Activated CD4-positive, alpha-beta T cell treated with anti-CD3 and anti-CD28 coated beads for 1 hour (primary cell): Measurements from ENCODE around the gene ROBO2.

Experiments
- DNase-seq: peaks from one replicate; pipeline ENCODE4 v3.0.0-alpha.2; 2020

ROBO2 gene

DNA sequence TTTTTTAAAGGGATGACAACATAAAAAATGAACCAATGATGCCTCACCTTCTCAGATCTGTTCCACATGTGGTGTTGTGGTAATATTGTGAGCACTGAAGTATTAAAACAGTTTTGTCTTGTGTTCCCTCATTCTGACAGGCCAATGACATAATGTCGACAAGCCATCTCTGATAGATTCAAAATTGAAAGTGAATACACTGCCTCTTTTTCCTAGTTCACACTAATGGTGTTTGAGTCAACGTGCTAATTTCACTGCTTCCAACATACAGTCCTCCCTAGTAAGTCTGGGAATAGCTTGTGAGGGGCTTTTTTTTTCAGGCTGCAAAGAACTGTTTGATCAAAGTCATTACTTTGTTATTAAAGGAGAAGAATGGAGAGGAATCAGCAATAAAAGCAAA is 82.8 kb downstream of the ROBO2 start:
- no peak for DNase-seq

- DNase-seq, result no peak
These were observed 86.1 kb downstream of the ROBO2 start for GRCh38 chr3:77125966-77126365.

DNA sequence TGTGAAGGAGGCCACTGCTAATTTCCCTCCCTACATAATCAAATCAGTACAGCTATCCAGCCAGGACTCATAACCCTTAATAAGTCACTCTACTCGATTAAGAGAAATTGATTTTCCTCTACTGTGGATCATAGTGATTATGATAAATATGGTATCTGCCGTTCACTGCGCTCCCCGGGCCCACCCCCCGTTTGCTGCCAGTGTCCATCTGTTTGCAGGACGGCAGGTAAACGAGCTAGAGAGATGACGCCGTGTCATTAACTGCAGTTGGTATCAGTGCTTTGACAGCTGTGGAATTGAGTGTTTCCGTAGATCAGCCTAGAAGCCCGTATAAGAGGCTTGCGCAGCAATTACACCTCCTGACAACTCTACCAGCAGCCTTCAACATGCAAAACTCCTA is 94.9 kb downstream of the ROBO2 start:
- DNase-seq, result no peak

DNA sequence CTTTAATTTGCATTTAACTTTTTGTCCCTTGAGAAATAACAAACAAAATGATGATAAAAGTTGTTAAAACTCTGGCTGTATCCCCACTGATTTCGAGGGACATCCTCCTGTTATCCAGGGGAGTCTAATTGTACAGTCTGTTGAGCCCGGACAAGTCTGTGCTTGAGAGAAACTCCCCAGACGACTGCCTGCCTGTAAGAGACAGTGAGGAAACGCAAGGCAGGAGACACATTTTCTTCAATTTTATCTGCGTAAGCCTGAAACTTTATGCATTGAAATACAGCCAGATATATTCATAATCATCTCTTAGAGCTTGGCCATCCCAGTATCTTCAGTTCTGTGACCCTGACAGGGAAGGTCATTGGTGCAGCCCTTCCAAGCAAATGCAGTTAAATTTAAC is 97.7 kb downstream of the ROBO2 start:
- no peak for DNase-seq

- no peak for DNase-seq
These were observed 99.7 kb downstream of the ROBO2 start for GRCh38 chr3:77139624-77140023.

DNA sequence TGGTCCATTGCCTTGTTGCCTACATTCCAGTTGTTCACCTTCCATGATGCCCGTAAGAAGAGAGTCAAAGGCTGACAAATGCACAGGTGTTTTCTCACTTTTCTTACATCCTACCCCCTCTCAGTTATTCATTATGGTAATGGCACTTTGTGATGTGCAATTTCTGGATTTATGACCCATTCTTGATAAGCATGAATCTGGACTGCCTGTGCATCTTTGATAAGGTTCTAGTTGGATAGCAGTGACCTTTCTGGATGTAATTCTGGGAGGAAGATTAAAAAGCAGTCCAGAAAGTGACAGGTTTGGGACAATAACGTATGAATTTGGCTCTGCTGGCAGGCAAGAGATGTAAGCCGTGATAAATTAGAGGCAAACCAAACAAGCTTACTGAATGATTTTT is 101.5 kb downstream of the ROBO2 start:
- no peak for DNase-seq

DNA sequence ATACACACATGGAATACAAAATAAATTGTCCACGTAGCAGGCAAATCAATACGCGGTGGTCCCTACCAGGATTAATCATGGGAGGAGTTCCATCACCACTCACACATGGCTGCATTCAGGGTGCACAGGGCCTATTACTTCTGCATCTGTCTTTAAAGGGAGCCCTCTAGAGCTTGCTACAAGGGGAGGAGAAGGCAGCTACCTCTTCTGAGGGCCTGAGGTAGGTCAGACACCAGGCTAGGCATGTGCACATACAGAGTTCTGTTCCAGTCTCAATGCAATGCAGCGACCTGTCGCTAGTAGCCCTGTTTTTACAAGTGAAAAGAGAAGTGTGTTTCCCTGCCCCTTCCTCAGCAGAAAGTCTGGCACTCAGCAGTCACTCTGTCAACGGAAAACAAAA is 102.7 kb downstream of the ROBO2 start:
- DNase-seq, result no peak

GRCh38 chr3:77146004-77146403 is 106.1 kb downstream of the ROBO2 start:
- no peak for DNase-seq

DNA sequence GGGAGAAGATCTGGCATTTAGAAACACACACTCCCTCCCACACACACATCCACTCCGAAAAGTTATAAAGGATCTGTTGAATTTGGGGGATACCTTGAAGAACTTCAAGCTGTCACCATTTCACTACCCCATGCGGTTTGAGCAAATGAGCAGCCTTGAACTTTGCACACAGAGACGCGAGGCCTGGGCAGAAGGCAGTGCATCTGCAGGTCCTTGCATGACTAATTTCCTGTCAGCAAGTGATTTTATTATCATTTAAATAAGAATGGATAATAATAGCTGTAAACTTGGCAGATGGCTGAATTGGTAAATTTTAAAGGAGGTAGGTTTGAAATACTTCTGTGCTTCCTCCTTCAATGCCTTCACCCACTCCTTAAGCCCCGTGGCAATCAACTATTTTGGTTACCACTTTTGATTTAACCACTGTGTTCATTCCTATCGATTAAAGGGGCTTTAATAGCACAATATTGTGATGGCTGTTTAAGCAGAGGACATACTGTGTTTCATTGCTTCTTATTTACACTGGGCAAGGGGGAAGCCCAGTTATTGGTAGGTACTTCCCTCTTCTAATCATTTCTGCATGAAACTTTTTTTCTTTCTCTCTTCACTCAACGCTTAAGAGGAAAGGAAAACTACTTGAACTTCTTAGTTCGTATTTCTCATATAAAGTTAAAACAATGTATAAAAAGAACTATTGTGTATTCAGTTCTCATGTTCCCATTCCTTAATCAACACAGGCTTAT is 108.1 kb downstream of the ROBO2 start:
- no peak for DNase-seq

- DNase-seq, result no peak
These were observed 109.5 kb downstream of the ROBO2 start for GRCh38 chr3:77149382-77149781.

- no peak for DNase-seq
These were observed 110.1 kb downstream of the ROBO2 start for GRCh38 chr3:77150028-77150427.

DNA sequence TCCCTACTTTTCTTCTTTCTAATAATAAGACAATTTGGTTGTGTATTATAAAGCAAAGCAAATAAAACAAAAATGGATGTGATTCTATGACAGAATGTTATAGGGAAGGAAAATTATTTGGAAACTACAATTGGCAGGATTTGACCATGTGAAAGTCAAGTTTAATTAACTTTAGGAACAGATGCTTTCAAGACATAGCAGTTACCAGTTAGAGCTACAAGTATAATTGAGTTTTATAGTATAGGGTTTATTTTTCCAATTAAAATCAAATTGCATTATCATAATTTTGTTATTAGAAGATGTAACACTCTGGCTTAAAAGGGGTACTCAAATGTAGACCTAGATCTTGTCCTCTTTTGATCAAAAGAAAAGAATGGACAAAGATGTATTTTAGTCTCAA is 110.9 kb downstream of the ROBO2 start:
- no peak for DNase-seq

- no peak for DNase-seq
These were observed 119.1 kb downstream of the ROBO2 start for GRCh38 chr3:77158730-77159581.

DNA sequence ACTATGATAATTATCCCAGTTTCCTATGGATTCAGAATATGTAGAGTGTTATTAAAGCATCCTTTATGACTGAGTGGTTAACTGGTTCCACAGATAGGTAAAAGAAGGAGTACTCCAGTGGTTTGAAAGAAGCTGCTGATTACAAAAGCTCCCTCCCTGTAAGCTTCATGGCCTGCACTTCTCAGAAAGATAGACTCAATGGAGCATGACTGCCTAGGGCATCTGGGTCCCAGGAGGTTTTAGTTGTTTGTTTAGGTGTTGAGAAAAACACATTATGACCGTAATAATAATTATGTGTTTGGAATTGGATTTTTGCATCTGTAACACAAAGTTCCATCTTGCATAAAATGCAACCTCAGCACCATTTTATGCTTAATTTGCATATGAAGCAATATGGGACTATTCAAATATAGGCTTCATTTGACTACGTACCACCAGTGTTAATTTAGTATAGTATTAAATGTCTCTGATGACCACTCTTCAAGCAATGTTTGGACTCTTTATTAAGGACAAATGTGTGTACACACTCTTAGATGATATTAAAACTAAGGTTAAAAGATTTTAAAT is 121.1 kb downstream of the ROBO2 start:
- DNase-seq, result no peak

DNA sequence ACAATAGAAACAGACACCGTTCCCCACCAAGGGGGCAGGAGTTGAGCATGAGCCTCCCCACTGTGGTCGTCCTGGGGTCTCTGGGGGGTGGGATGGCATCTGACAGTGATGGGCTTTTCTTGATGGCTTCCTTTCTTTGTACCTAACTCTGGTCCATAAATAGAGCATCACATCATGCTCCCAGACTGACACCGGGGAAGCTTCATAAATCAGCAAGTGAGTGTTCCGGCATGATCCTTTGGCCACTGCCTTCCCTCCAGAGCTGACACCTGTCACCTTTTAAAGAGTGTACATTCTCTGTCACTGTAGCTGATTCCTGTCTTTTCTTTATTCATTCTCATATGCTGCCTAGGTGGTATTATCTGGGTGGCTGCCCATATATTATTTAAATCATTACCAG is 129.9 kb downstream of the ROBO2 start:
- DNase-seq, result no peak

GRCh38 chr3:77171026-77171425 is 131.1 kb downstream of the ROBO2 start:
- DNase-seq, result no peak

DNA sequence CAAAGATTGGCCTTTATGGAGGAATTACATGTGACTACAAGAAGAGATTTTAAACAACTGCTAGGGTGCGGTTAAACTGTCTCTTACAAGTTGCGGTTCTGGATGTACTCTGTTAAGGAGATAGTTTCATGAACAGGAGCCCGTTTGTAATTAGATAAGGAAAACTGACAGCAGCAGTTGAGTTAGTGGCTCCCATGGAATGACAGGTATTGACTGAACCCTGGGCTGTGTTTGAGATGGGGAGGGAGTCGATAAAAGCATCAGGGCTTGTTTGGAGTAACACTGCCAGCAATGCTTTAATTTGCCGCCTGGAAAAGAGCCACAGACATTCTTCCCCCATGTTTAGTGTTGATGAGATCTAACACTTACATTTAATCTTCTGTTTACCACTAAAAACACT is 139.9 kb downstream of the ROBO2 start:
- DNase-seq, result no peak

DNA sequence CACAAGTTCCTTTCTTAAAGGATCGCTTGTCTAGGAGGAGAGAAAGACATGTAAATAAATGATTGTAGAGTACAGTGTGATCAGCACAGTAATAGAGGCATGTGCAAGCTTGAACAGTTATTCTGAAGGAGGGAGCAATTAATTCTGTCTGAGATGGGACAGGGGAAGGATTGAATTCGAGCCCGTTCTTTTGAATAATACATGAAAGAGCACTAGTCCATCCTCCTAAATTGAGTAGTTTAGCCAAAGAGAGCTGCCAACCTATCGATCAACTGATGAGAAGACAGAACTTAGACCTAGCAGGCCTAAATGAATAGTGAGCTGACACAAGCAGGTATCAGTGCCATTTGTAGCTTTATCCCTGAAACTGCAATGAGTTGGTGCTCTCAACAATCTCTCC is 142.4 kb downstream of the ROBO2 start:
- no peak for DNase-seq

GRCh38 chr3:77186319-77186718 is 146.4 kb downstream of the ROBO2 start:
- DNase-seq, result no peak

DNA sequence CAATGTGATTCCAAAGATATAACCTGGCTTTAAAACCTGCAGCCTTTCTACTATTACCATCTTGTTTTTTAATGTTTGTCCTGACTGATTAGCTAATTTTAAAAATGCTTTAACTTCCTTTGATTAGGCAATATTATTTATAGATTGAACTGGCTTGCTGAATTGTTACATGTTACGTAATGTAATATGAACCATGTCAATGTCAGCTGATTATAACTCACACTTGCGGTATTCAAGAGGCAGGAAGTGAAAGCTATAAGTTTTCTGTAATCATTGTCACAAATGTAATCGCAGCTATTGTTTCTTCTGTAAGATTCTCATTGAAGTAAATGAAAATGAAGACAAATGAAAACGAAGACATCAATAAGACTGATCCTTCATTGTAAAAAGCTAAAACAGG is 146.8 kb downstream of the ROBO2 start:
- DNase-seq, result no peak

DNA sequence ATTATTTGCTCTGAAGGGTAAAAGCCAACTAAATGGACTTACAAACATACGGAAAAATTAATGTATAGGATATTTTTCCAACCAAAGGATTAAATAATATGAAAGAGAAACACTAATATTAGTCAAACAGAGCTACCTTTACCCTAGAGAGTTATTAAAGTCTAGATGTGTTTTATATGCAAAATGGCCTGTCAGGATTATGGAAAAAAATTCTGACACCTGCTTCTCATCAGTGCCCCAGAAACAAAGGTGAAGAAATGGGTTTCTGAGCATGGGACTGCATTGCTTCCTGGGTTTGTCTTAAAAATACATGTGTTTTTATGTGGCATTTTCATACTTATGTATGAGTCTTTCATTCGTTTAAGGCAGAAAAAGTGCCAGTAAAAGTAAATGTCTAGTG is 148.3 kb downstream of the ROBO2 start:
- DNase-seq, result no peak

DNA sequence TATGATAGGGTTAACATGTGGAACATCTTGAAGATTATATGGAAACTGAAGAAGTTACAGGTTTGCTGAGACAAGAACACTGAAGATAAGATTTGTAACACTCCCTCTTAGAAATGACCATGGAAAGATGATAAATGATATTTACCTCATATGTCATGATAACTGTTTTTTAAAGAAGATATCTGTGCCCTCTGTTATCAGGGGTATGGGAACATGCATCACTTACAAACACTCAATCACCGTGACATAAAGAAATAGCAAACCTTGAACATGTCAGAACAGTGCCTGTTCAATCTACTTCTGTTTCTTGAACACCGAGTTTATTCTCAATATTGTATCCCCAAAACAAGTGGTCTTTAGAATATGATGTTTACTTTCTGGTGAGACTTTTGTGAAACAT is 149.4 kb downstream of the ROBO2 start:
- no peak for DNase-seq

DNA sequence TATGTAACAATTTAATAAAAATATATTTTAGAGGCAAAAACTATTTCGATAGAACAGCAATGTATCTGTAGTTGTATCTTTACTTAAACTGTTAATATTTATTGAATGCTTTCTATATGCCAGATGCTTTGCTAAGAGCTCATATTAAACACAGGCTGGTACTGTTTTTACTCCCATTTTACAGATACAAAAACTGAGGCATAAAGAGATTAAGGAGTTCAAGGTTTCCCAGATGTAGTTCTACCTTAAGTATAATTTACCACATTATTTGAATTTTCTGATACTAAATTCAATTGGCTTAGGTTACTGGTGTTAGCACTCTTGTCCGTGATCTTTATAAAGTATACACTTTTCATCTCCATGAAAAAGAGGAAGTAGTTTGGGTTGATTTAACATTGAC is 149.8 kb downstream of the ROBO2 start:
- no peak for DNase-seq

- DNase-seq, result no peak
These were observed 150.5 kb downstream of the ROBO2 start for GRCh38 chr3:77190374-77190773.
